OCI-LY1 (cell line): Measurements from ENCODE around the gene CRACR2B.
A peak's percentile ranks its signal among the peaks of the same experiment; 100 is the strongest.

Experiments
- H2AFZ ChIP-seq: fragments of 200-600 bp; sonication (generic), shearing (Covaris generic); 2 replicates; pipeline ENCODE4 v1.6.0; 2014; ENCODE audit warnings: antibody characterized with exemption, mild to moderate bottlenecking, low read length
- H3F3A ChIP-seq: fragments of 200-600 bp; sonication (generic), shearing (Covaris generic); 2 replicates; pipeline ENCODE4 v1.6.0; 2014; ENCODE audit warnings: mild to moderate bottlenecking, antibody characterized with exemption, low read length, moderate library complexity; ENCODE audit not compliant: insufficient read depth
- H3K27ac ChIP-seq: fragments of 200-600 bp; sonication (generic); 2 replicates; pipeline ENCODE4 v1.5.1; 2014; ENCODE audit warnings: low read length, mixed run types, mild to moderate bottlenecking, low read depth; ENCODE audit not compliant: poor library complexity, severe bottlenecking
- H3K27me3 ChIP-seq: fragments of 200-600 bp; sonication (generic); 2 replicates; pipeline ENCODE4 v1.6.0; 2014; ENCODE audit warnings: antibody characterized with exemption, mild to moderate bottlenecking, low read length, moderate library complexity; ENCODE audit not compliant: insufficient read depth
- H3K36me3 ChIP-seq: fragments of 200-600 bp; sonication (generic); 2 replicates; pipeline ENCODE4 v1.6.1; 2014; ENCODE audit warnings: mild to moderate bottlenecking, antibody characterized with exemption, low read length, moderate library complexity, mixed read lengths; ENCODE audit not compliant: insufficient read depth
- H3K4me1 ChIP-seq: fragments of 200-600 bp; sonication (generic); 2 replicates; pipeline ENCODE4 v1.5.1; 2014; ENCODE audit warnings: mild to moderate bottlenecking, low read length, moderate library complexity; ENCODE audit not compliant: insufficient read depth, severe bottlenecking
- H3K4me2 ChIP-seq: fragments of 200-600 bp; sonication (generic), shearing (Covaris generic); 2 replicates; pipeline ENCODE4 v1.6.1; 2014; ENCODE audit warnings: low read length
- H3K4me3 ChIP-seq: fragments of 200-600 bp; sonication (generic); 2 replicates; pipeline ENCODE4 v1.5.1; 2014; ENCODE audit warnings: low read length, low read depth, mild to moderate bottlenecking, mixed read lengths; ENCODE audit not compliant: poor library complexity, severe bottlenecking
- H3K79me2 ChIP-seq: fragments of 200-600 bp; shearing (Covaris generic); 2 replicates; pipeline ENCODE4 v1.6.1; 2016; ENCODE audit warnings: mixed run types, low read length, mixed read lengths; ENCODE audit not compliant: insufficient read depth
- H3K9ac ChIP-seq: fragments of 200-600 bp; sonication (generic), shearing (Covaris generic); 2 replicates; pipeline ENCODE4 v1.6.1; 2014; ENCODE audit warnings: mild to moderate bottlenecking, low read length, mixed read lengths
- H3K9me2 ChIP-seq: fragments of 200-600 bp; sonication (generic), shearing (Covaris generic); 2 replicates; pipeline ENCODE4 v1.6.1; 2014; ENCODE audit warnings: low read depth, mild to moderate bottlenecking, low read length, mixed read lengths
- H3K9me3 ChIP-seq: fragments of 200-600 bp; shearing (Covaris generic); 2 replicates; pipeline ENCODE4 v1.6.1; 2014; ENCODE audit warnings: low read length, mixed read lengths
- H4K20me1 ChIP-seq: fragments of 200-600 bp; sonication (generic), shearing (Covaris generic); 2 replicates; pipeline ENCODE4 v1.6.0; 2016; ENCODE audit warnings: mild to moderate bottlenecking, low read length; ENCODE audit not compliant: insufficient read depth
- CTCF ChIP-seq: fragments of 200-600 bp; sonication (generic), shearing (Covaris generic); IDR thresholded peaks from 2 replicates; pipeline ENCODE4 v1.5.1; 2017; ENCODE audit warnings: mild to moderate bottlenecking, antibody characterized with exemption, low read length, moderate library complexity, mixed read lengths
- EZH2 ChIP-seq: fragments of 200-600 bp; sonication (generic), shearing (Covaris generic); IDR thresholded peaks from 2 replicates; pipeline ENCODE4 v1.8.0; 2017; ENCODE audit warnings: borderline replicate concordance, mixed run types, mild to moderate bottlenecking, antibody characterized with exemption, low read length, moderate library complexity, mixed read lengths

Gene CRACR2B

GRCh38 chr11:796565-797295 is 31.0 kb upstream of the CRACR2B start:
- Histone ChIP-seq H3K4me3 (peak overlapping the region; percentile 86), H3K36me3 (peaks cover 28% of the 10 kb centered on the region; the same call in 1 of the 2 replicates)
- TF ChIP-seq CTCF: no peak
- TF ChIP-seq EZH2: no peak

GRCh38 chr11:797296-798092 is 30.2 kb upstream of the CRACR2B start:
- H3K9me2 ChIP-seq: no peaks in the 10 kb centered on the region
- no peaks in the 10 kb centered on the region for H3K9me3 ChIP-seq
- H3K4me3 ChIP-seq: peak overlapping the region; percentile 86
- TF ChIP-seq EZH2 (no peak), CTCF (no peak)
- H4K20me1 ChIP-seq: no peaks in the 10 kb centered on the region
- H3K4me2 ChIP-seq: peak overlapping the region; percentile 97
- peak overlapping the region; percentile 83 for H3K9ac ChIP-seq
- H3F3A ChIP-seq: no peaks in the 10 kb centered on the region
- H3K27ac ChIP-seq: peak overlapping the region; percentile 71
- H3K36me3 ChIP-seq: peaks cover 35% of the 10 kb centered on the region
- H3K79me2 ChIP-seq: no peaks in the 10 kb centered on the region
- H3K27me3 ChIP-seq: no peaks in the 10 kb centered on the region
- H2AFZ ChIP-seq: no peak overlapping the region
- peaks cover 23% of the 10 kb centered on the region for H3K4me1 ChIP-seq

More at GRCh38 chr11:796565-797295, 31.0 kb upstream of the CRACR2B start:
- H3K27ac ChIP-seq: peak overlapping the region; percentile 71
- no peaks in the 10 kb centered on the region for H3K79me2 ChIP-seq
- peak overlapping the region; percentile 83 for H3K9ac ChIP-seq
- no peaks in the 10 kb centered on the region for H4K20me1 ChIP-seq
- no peak overlapping the region for H2AFZ ChIP-seq
- H3K9me2 ChIP-seq: no peaks in the 10 kb centered on the region
- peak overlapping the region; percentile 97 for H3K4me2 ChIP-seq
- H3F3A ChIP-seq: no peaks in the 10 kb centered on the region
- H3K9me3 ChIP-seq: no peaks in the 10 kb centered on the region
- peaks cover 23% of the 10 kb centered on the region for H3K4me1 ChIP-seq
- no peaks in the 10 kb centered on the region for H3K27me3 ChIP-seq

GRCh38 chr11:798093-798713 is 29.5 kb upstream of the CRACR2B start, which contains the start of gene SLC25A22:
TSS of gene SLC25A22 (minus strand) at chr11:798281. CDS start at chr11:795006, 3,275 bp downstream.
- Histone ChIP-seq H3K36me3 (peaks cover 42% of the 10 kb centered on the region), H2AFZ (no peak within 1 kb of the TSS), H3K4me1 (peaks cover 24% of the 10 kb centered on the region)

More at GRCh38 chr11:798093-798713, 29.5 kb upstream of the CRACR2B start, which contains the start of gene SLC25A22:
- H3F3A ChIP-seq: no peaks in the 10 kb centered on the region
- no peaks in the 10 kb centered on the region for H3K9me2 ChIP-seq
- TF ChIP-seq CTCF (peak; percentile 68), EZH2 (no peak)
- no peaks in the 10 kb centered on the region for H3K27me3 ChIP-seq
- peak within 1 kb of the TSS; percentile 86 for H3K4me3 ChIP-seq
- peak within 1 kb of the TSS; percentile 97 for H3K4me2 ChIP-seq
- H3K79me2 ChIP-seq: no peaks in the 10 kb centered on the region
- peak within 1 kb of the TSS; percentile 71 for H3K27ac ChIP-seq
- H3K9me3 ChIP-seq: no peaks in the 10 kb centered on the region
- no peaks in the 10 kb centered on the region for H4K20me1 ChIP-seq
- peak within 1 kb of the TSS; percentile 83 for H3K9ac ChIP-seq
